ENCODE data around the gene CAMK1D.

The CAMK1D gene

GRCh38 chr10:12501841-12502525 is 152.6 kb downstream of the CAMK1D start:
- H3K36me3 ChIP-seq (ENCODE audit: control insufficient read depth in 2 of 2, insufficient read depth in 1 of 2, low read length in 2 of 2): no peaks in the 10 kb centered on the region
- ChIA-PET CTCF (no interaction called here), POLR2A (no interaction called here)
- no peak overlapping the region; the same call in 1 of the 2 replicates for H3K27ac ChIP-seq (ENCODE audit: extremely low read depth, low read depth, low read length)
- no peak overlapping the region for H3K4me3 ChIP-seq (ENCODE audit: low read depth, low read length)
- H3K9me3 ChIP-seq (ENCODE audit: control insufficient read depth, insufficient read depth, low read depth, low read length): no peaks in the 10 kb centered on the region
- peaks cover 34% of the 10 kb centered on the region for H3K4me1 ChIP-seq (ENCODE audit: control insufficient read depth, insufficient read depth, low read length)
- TF ChIP-seq KLF1 (tag by site-specific recombination; IDR thresholded peaks at IDR 0.05) (peak; percentile 45), ZNF600 (tag by site-specific recombination; IDR thresholded peaks at IDR 0.05) (peak; percentile 46; the same call in 1 of the 2 replicates), ZBTB20 (tag by site-specific recombination; IDR thresholded peaks at IDR 0.05) (no peak), ZNF629 (tag by site-specific recombination; IDR thresholded peaks at IDR 0.05) (no peak)

GRCh38 chr10:12502526-12503274 is 153.4 kb downstream of the CAMK1D start:
- CTCF ChIA-PET: interaction anchor here (0.6 kb wide), 1 partner anchor 48 kb away, joined by 4 read pairs; no protein-coding TSS in a partner anchor
- no peak for TF ChIP-seq KLF9 (tag by site-specific recombination; IDR thresholded peaks at IDR 0.05; ENCODE audit: low read depth)
- TF ChIP-seq ZNF148 (tag by site-specific recombination; IDR thresholded peaks at IDR 0.05; ENCODE audit: borderline replicate concordance): no peak
- no peak for TF ChIP-seq ZNF843 (tag by site-specific recombination; IDR thresholded peaks at IDR 0.05)
- TF ChIP-seq ZBTB48 (tag by site-specific recombination; IDR thresholded peaks at IDR 0.05): no peak
- TF ChIP-seq ZNF10 (tag by site-specific recombination; IDR thresholded peaks at IDR 0.05): no peak
- no peak for TF ChIP-seq ZNF23 (tag by site-specific recombination; IDR thresholded peaks at IDR 0.05; ENCODE audit: borderline replicate concordance)
- no peak for TF ChIP-seq FEZF1 (tag by site-specific recombination; IDR thresholded peaks at IDR 0.05)
- no peak for TF ChIP-seq ZNF629 (tag by site-specific recombination; IDR thresholded peaks at IDR 0.05)
- no peak for TF ChIP-seq YY2 (tag by site-specific recombination; IDR thresholded peaks at IDR 0.05)
- no peak for TF ChIP-seq ZNF211 (tag by site-specific recombination; IDR thresholded peaks at IDR 0.05; ENCODE audit: low read depth)
- TF ChIP-seq SP3 (tag by site-specific recombination; IDR thresholded peaks at IDR 0.05): no peak
- TF ChIP-seq PRDM6 (tag by site-specific recombination; IDR thresholded peaks at IDR 0.05): no peak
- TF ChIP-seq ZNF670 (tag by site-specific recombination; IDR thresholded peaks at IDR 0.05; ENCODE audit: low read depth): no peak
- no peak for TF ChIP-seq TCF7L2 (IDR thresholded peaks at IDR 0.05; ENCODE audit: borderline replicate concordance, low read depth, low read length)
- H3K4me3 ChIP-seq (ENCODE audit: low read depth, low read length): no peak overlapping the region
- H3K27ac ChIP-seq (ENCODE audit: extremely low read depth, low read depth, low read length): no peak overlapping the region
- POLR2A ChIA-PET: no interaction called here
- no peaks in the 10 kb centered on the region for H3K36me3 ChIP-seq (ENCODE audit: control insufficient read depth in 2 of 2, insufficient read depth in 1 of 2, low read length in 2 of 2)
- peaks cover 34% of the 10 kb centered on the region for H3K4me1 ChIP-seq (ENCODE audit: control insufficient read depth, insufficient read depth, low read length)
- no peaks in the 10 kb centered on the region for H3K9me3 ChIP-seq (ENCODE audit: control insufficient read depth, insufficient read depth, low read depth, low read length)

GRCh38 chr10:12503311-12503710 is 154.0 kb downstream of the CAMK1D start:
- ChIA-PET POLR2A (no interaction called here), CTCF (interaction anchor here (0.6 to 1.2 kb wide), 3 partner anchors 49 to 153 kb away, joined by 3 to 4 read pairs (median 3); no protein-coding TSS in a partner anchor)
- H3K9me3 ChIP-seq (ENCODE audit: control insufficient read depth, insufficient read depth, low read depth, low read length): no peaks in the 10 kb centered on the region
- no peak overlapping the region for H3K27ac ChIP-seq (ENCODE audit: extremely low read depth, low read depth, low read length)
- H3K36me3 ChIP-seq (ENCODE audit: control insufficient read depth in 2 of 2, insufficient read depth in 1 of 2, low read length in 2 of 2): no peaks in the 10 kb centered on the region
- peaks cover 34% of the 10 kb centered on the region for H3K4me1 ChIP-seq (ENCODE audit: control insufficient read depth, insufficient read depth, low read length)
- no peak overlapping the region for H3K4me3 ChIP-seq (ENCODE audit: low read depth, low read length)
- TF ChIP-seq WT1 (tag by site-specific recombination; IDR thresholded peaks at IDR 0.05) (peak; percentile 46), ZNF341 (tag by site-specific recombination; IDR thresholded peaks at IDR 0.05; ENCODE audit: low read depth) (peak; percentile 30; the same call in 1 of the 2 replicates), ELK4 (IDR thresholded peaks at IDR 0.05; ENCODE audit: borderline replicate concordance, low read depth, low read length) (no peak), PRDM10 (tag by site-specific recombination; IDR thresholded peaks at IDR 0.05) (peak; percentile 83), GLIS1 (tag by site-specific recombination; IDR thresholded peaks at IDR 0.05) (peak; percentile 55)

Data from HEK293 (cell line).